Measurements from ENCODE around the gene RNF11.

The RNF11 gene

GRCh38 chr1:51252366-51252765 lies 16.3 kb downstream of the RNF11 start:
- Histone ChIP-seq H3K9ac (ENCODE audit: low read depth in 1 of 2, low read length in 2 of 2) (no peak overlapping the region), H3K36me3 (ENCODE audit: control insufficient read depth in 1 of 2, insufficient read depth in 2 of 2, low read length in 2 of 2) (no peaks in the 10 kb centered on the region), H3K27me3 (ENCODE audit: control insufficient read depth in 1 of 2, insufficient read depth in 2 of 2, low read length in 2 of 2) (no peaks in the 10 kb centered on the region), H3K27ac (ENCODE audit: low read depth, low read length) (no peak overlapping the region), H3K9me3 (ENCODE audit: control insufficient read depth in 1 of 2, low read length in 2 of 2) (no peaks in the 10 kb centered on the region), H3K4me3 (ENCODE audit: low read depth in 1 of 2, low read length in 2 of 2) (no peak overlapping the region), H3K4me1 (ENCODE audit: control insufficient read depth in 1 of 2, insufficient read depth in 2 of 2, low read length in 2 of 2) (peaks cover 12% of the 10 kb centered on the region in 2 donors)

- Histone ChIP-seq H3K36me3 (ENCODE audit: control insufficient read depth in 1 of 2, insufficient read depth in 2 of 2, low read length in 2 of 2) (no peaks in the 10 kb centered on the region), H3K9ac (ENCODE audit: low read depth in 1 of 2, low read length in 2 of 2) (no peak overlapping the region), H3K4me1 (ENCODE audit: control insufficient read depth in 1 of 2, insufficient read depth in 2 of 2, low read length in 2 of 2) (peaks cover 9 to 13% of the 10 kb centered on the region in 2 donors), H3K9me3 (ENCODE audit: control insufficient read depth in 1 of 2, low read length in 2 of 2) (no peaks in the 10 kb centered on the region), H3K27me3 (ENCODE audit: control insufficient read depth in 1 of 2, insufficient read depth in 2 of 2, low read length in 2 of 2) (no peaks in the 10 kb centered on the region), H3K27ac (ENCODE audit: low read depth, low read length) (no peak overlapping the region), H3K4me3 (ENCODE audit: low read depth in 1 of 2, low read length in 2 of 2) (no peak overlapping the region)
Measured at GRCh38 chr1:51253691-51254090, 17.6 kb downstream of the RNF11 start.

DNA sequence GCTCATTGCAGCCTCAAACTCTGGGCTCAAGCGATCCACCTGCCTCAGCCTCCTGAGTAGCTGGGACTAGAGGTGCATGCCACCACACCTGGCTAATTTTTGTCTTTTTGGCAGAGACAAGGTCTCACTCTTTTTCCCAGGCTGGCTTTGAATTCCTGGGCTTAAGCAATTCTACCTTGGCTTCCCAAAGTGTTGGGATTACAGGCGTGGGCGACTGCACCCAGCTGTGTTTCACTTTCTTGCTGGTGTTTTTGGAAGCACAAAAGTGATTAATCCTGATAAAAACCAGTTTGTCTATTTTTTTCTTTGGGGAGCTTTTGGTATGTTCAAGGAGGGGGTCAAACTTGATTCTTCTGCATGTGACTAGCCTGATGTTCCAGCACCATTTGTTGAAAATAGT lies 19.3 kb downstream of the RNF11 start:
- no peaks in the 10 kb centered on the region for H3K27me3 ChIP-seq (ENCODE audit: control insufficient read depth in 1 of 2, insufficient read depth in 2 of 2, low read length in 2 of 2)
- no peaks in the 10 kb centered on the region for H3K9me3 ChIP-seq (ENCODE audit: control insufficient read depth in 1 of 2, low read length in 2 of 2)
- peaks cover 8 to 17% of the 10 kb centered on the region in 2 donors for H3K4me1 ChIP-seq (ENCODE audit: control insufficient read depth in 1 of 2, insufficient read depth in 2 of 2, low read length in 2 of 2)
- no peak overlapping the region for H3K27ac ChIP-seq (ENCODE audit: low read depth, low read length)
- no peak overlapping the region for H3K4me3 ChIP-seq (ENCODE audit: low read depth in 1 of 2, low read length in 2 of 2)
- no peaks in the 10 kb centered on the region for H3K36me3 ChIP-seq (ENCODE audit: control insufficient read depth in 1 of 2, insufficient read depth in 2 of 2, low read length in 2 of 2)
- H3K9ac ChIP-seq (ENCODE audit: low read depth in 1 of 2, low read length in 2 of 2) = no peak overlapping the region

DNA sequence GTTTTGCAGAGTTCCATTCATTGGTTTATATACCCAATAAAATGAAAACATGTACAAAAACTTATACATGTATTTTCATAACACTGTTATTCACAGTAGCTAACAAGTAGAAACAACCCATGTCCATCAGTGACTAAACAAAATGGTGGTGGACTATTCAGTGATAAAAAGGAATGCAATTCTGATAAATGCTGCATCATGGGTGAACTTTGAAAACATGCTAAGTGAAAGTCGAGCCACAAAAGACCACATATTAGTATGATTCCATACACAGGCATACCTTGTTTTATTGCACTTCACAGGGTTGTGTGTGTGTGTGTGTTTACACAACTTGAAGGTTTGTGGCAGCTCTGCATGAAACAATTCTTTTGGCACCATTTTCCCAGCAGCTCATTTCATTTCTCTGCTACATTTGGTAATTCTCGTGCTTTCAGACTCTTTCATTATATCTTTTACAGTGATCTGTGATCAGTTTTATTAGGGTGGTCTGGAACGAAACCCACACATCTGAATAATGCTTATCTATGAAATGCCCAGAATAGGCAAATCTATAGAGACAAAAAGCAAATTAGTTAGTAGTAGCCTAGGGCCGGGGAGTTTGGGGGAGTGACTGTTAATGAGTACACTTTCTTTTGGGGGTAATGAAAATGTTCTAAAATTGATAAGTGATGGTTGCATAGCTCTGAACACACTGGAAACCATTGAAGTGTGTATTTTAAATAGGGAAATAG lies 27.2 kb downstream of the RNF11 start:
- Histone ChIP-seq H3K9ac (ENCODE audit: low read depth in 1 of 2, low read length in 2 of 2) (no peak overlapping the region), H3K27me3 (ENCODE audit: control insufficient read depth in 1 of 2, insufficient read depth in 2 of 2, low read length in 2 of 2) (no peaks in the 10 kb centered on the region), H3K9me3 (ENCODE audit: control insufficient read depth in 1 of 2, low read length in 2 of 2) (no peaks in the 10 kb centered on the region), H3K27ac (ENCODE audit: low read depth, low read length) (no peak overlapping the region), H3K4me1 (ENCODE audit: control insufficient read depth in 1 of 2, insufficient read depth in 2 of 2, low read length in 2 of 2) (peaks cover 12 to 27% of the 10 kb centered on the region in 2 donors), H3K36me3 (ENCODE audit: control insufficient read depth in 1 of 2, insufficient read depth in 2 of 2, low read length in 2 of 2) (no peaks in the 10 kb centered on the region), H3K4me3 (ENCODE audit: low read depth in 1 of 2, low read length in 2 of 2) (no peak overlapping the region)

DNA sequence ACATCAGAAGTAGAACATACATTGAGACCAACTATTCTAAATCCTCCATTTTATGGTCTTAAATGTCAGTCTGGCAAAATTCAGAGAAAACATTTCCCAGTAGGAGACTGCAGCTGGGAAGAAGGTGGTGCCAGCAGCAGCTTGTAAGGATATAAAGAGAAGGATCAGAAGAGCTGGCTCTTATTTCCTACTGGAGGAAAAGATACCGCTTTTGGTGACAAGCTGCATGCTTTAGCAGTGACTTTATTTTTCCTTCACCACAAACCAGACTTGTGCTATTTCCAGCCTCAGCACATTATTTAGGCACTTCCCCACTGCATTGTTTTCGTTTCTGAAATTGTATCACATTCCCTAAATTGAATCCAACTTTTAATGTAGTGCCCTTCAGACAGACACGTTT lies 28.4 kb downstream of the RNF11 start:
- Histone ChIP-seq H3K4me1 (ENCODE audit: control insufficient read depth in 1 of 2, insufficient read depth in 2 of 2, low read length in 2 of 2) (peaks cover 4 to 27% of the 10 kb centered on the region in 2 donors), H3K9ac (ENCODE audit: low read depth in 1 of 2, low read length in 2 of 2) (no peak overlapping the region), H3K27ac (ENCODE audit: low read depth, low read length) (no peak overlapping the region)

GRCh38 chr1:51265618-51266017 lies 29.5 kb downstream of the RNF11 start:
- H3K9ac ChIP-seq (ENCODE audit: low read depth in 1 of 2, low read length in 2 of 2) = no peak overlapping the region
- no peak overlapping the region for H3K27ac ChIP-seq (ENCODE audit: low read depth, low read length)
- H3K9me3 ChIP-seq (ENCODE audit: control insufficient read depth in 1 of 2, low read length in 2 of 2) = no peaks in the 10 kb centered on the region
- no peaks in the 10 kb centered on the region for H3K27me3 ChIP-seq (ENCODE audit: control insufficient read depth in 1 of 2, insufficient read depth in 2 of 2, low read length in 2 of 2)
- H3K36me3 ChIP-seq (ENCODE audit: control insufficient read depth in 1 of 2, insufficient read depth in 2 of 2, low read length in 2 of 2) = peaks cover 5 to 8% of the 10 kb centered on the region in 2 donors
- H3K4me3 ChIP-seq (ENCODE audit: low read depth in 1 of 2, low read length in 2 of 2) = no peak overlapping the region
- H3K4me1 ChIP-seq (ENCODE audit: control insufficient read depth in 1 of 2, insufficient read depth in 2 of 2, low read length in 2 of 2) = peaks cover 4 to 18% of the 10 kb centered on the region in 2 donors

More for the DNA sequence above, 28.4 kb downstream of the RNF11 start:
- no peak overlapping the region for H3K4me3 ChIP-seq (ENCODE audit: low read depth in 1 of 2, low read length in 2 of 2)
- no peaks in the 10 kb centered on the region for H3K36me3 ChIP-seq (ENCODE audit: control insufficient read depth in 1 of 2, insufficient read depth in 2 of 2, low read length in 2 of 2)
- H3K27me3 ChIP-seq (ENCODE audit: control insufficient read depth in 1 of 2, insufficient read depth in 2 of 2, low read length in 2 of 2) = no peaks in the 10 kb centered on the region
- no peaks in the 10 kb centered on the region for H3K9me3 ChIP-seq (ENCODE audit: control insufficient read depth in 1 of 2, low read length in 2 of 2)

- peaks cover 11 to 13% of the 10 kb centered on the region in 2 donors for H3K36me3 ChIP-seq (ENCODE audit: control insufficient read depth in 1 of 2, insufficient read depth in 2 of 2, low read length in 2 of 2)
- H3K27ac ChIP-seq (ENCODE audit: low read depth, low read length) = no peak overlapping the region
- H3K4me3 ChIP-seq (ENCODE audit: low read depth in 1 of 2, low read length in 2 of 2) = no peak overlapping the region
Measured at GRCh38 chr1:51266181-51266580, 30.1 kb downstream of the RNF11 start.

GRCh38 chr1:51266791-51267190 lies 30.7 kb downstream of the RNF11 start:
- Histone ChIP-seq H3K27me3 (ENCODE audit: control insufficient read depth in 1 of 2, insufficient read depth in 2 of 2, low read length in 2 of 2) (no peaks in the 10 kb centered on the region), H3K4me3 (ENCODE audit: low read depth in 1 of 2, low read length in 2 of 2) (no peak overlapping the region), H3K4me1 (ENCODE audit: control insufficient read depth in 1 of 2, insufficient read depth in 2 of 2, low read length in 2 of 2) (peaks cover 4 to 14% of the 10 kb centered on the region in 2 donors), H3K9ac (ENCODE audit: low read depth in 1 of 2, low read length in 2 of 2) (no peak overlapping the region), H3K27ac (ENCODE audit: low read depth, low read length) (no peak overlapping the region), H3K9me3 (ENCODE audit: control insufficient read depth in 1 of 2, low read length in 2 of 2) (no peaks in the 10 kb centered on the region), H3K36me3 (ENCODE audit: control insufficient read depth in 1 of 2, insufficient read depth in 2 of 2, low read length in 2 of 2) (peaks cover 12 to 19% of the 10 kb centered on the region in 2 donors)

More at GRCh38 chr1:51266181-51266580, 30.1 kb downstream of the RNF11 start:
- peaks cover 4 to 16% of the 10 kb centered on the region in 2 donors for H3K4me1 ChIP-seq (ENCODE audit: control insufficient read depth in 1 of 2, insufficient read depth in 2 of 2, low read length in 2 of 2)
- H3K9me3 ChIP-seq (ENCODE audit: control insufficient read depth in 1 of 2, low read length in 2 of 2) = no peaks in the 10 kb centered on the region
- H3K27me3 ChIP-seq (ENCODE audit: control insufficient read depth in 1 of 2, insufficient read depth in 2 of 2, low read length in 2 of 2) = no peaks in the 10 kb centered on the region
- no peak overlapping the region for H3K9ac ChIP-seq (ENCODE audit: low read depth in 1 of 2, low read length in 2 of 2)

DNA sequence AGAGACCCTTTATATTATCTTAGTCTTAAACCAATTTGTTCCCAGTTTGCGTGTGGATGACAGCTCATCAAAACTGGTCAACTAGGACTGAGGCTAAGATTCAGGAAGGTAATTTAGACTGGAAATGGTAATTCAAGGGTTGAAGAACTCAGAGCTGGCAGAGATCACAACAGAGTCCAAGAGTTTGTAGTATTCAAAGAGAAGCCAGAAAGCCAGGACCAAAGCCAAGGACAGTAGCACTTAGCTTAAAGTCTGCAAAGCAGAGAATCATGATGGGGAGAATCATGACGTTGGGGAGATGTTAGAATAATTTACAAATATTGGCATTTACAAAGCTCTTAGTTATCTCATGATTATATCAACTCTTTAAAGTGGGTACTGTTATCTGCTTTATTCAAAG lies 32.6 kb downstream of the RNF11 start:
- Histone ChIP-seq H3K4me3 (ENCODE audit: low read depth in 1 of 2, low read length in 2 of 2) (no peak overlapping the region), H3K9me3 (ENCODE audit: control insufficient read depth in 1 of 2, low read length in 2 of 2) (no peaks in the 10 kb centered on the region), H3K27me3 (ENCODE audit: control insufficient read depth in 1 of 2, insufficient read depth in 2 of 2, low read length in 2 of 2) (no peaks in the 10 kb centered on the region), H3K4me1 (ENCODE audit: control insufficient read depth in 1 of 2, insufficient read depth in 2 of 2, low read length in 2 of 2) (peaks cover 3 to 9% of the 10 kb centered on the region in 2 donors), H3K9ac (ENCODE audit: low read depth in 1 of 2, low read length in 2 of 2) (no peak overlapping the region), H3K27ac (ENCODE audit: low read depth, low read length) (no peak overlapping the region), H3K36me3 (ENCODE audit: control insufficient read depth in 1 of 2, insufficient read depth in 2 of 2, low read length in 2 of 2) (peaks cover 12 to 19% of the 10 kb centered on the region in 2 donors)

GRCh38 chr1:51270751-51271150 lies 34.7 kb downstream of the RNF11 start:
- H3K27ac ChIP-seq (ENCODE audit: low read depth, low read length) = no peak overlapping the region
- H3K4me3 ChIP-seq (ENCODE audit: low read depth in 1 of 2, low read length in 2 of 2) = no peak overlapping the region
- no peaks in the 10 kb centered on the region for H3K27me3 ChIP-seq (ENCODE audit: control insufficient read depth in 1 of 2, insufficient read depth in 2 of 2, low read length in 2 of 2)
- H3K36me3 ChIP-seq (ENCODE audit: control insufficient read depth in 1 of 2, insufficient read depth in 2 of 2, low read length in 2 of 2) = peaks cover 12 to 23% of the 10 kb centered on the region in 2 donors
- no peaks in the 10 kb centered on the region for H3K9me3 ChIP-seq (ENCODE audit: control insufficient read depth in 1 of 2, low read length in 2 of 2)
- H3K4me1 ChIP-seq (ENCODE audit: control insufficient read depth in 1 of 2, insufficient read depth in 2 of 2, low read length in 2 of 2) = peaks cover 0 to 9% of the 10 kb centered on the region in 2 donors
- no peak overlapping the region for H3K9ac ChIP-seq (ENCODE audit: low read depth in 1 of 2, low read length in 2 of 2)

Data from duodenal mucosa (tissue), 2 donors.